GM18508 (cell line): ENCODE data around the gene LGMN.

Experiments
- ATAC-seq: cut with Tn5 transposase; IDR thresholded peaks from one replicate; pipeline ENCODE4 v1.9.1; 2021; ENCODE audit warnings: moderate number of reproducible peaks; ENCODE audit not compliant: insufficient read depth, unreplicated experiment

Gene LGMN

DNA sequence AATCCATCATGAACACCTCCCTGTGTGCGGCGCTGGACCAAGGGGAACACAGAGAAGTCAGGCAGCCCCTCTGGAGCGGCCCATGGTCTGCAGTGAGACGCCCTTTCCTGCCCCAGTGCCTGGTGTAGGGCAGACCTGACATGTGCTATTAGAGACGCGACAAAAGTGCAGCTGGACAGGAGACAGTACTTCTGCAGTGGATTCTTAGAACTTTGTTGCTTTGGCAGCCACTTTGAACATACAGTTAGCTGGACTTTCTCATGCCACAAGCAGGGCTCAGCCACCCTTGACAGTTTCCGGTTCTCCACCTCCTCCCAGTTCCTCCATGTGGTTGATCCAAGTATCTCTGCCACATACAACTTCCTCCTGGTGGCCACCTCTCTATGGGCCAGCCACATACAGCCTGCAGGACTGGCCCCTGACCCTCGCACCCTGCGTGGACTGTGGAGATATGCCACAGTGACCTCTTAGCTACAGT lies 45.9 kb downstream of the LGMN start:
- ATAC-seq = no peak

- no peak for ATAC-seq
These were observed 46.6 kb downstream of the LGMN start for GRCh38 chr14:92701826-92702225.

- no peak for ATAC-seq
These were observed 50.0 kb downstream of the LGMN start for GRCh38 chr14:92698393-92698792.

DNA sequence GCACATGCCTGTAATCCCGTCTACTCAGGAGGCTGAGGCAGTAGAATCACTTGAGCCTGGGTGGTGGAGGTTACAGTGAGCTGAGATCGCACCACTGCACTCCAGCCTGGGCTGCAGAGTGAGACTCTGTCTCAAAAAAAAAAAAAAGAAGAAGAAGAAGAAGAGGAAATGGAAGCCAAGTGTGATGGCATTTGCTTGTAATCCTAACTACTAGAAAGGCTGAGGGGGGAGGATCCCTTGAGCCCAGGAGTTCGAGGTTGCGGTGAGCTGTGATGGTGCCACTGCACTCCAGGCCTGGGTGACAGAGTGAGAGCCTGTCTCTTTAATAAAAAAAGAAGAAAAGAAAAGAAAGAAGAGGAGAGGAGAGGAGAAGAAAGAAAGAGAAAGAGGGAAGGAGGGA lies 52.1 kb downstream of the LGMN start:
- ATAC-seq = no peak

DNA sequence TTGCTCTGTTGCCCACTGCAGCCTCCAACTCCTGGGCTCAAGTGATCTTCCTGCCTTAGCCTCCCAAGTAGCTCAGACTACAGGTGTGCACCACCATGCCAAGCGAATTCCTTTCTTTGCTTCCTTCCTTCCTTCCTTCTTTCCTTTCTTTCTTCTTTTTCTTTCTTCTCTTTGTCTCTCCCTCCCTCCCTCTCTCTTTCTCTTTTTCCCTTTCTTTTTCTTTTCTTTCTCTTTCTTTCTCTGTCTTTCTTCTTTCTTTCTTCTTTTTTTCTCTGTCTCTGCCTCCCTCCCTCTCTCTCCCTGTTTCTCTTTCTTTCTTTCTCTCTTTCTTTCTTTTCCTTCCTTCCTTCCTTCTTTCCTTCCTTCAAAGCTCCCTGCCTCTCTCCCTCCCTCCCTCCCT lies 52.9 kb downstream of the LGMN start:
- ATAC-seq = no peak

DNA sequence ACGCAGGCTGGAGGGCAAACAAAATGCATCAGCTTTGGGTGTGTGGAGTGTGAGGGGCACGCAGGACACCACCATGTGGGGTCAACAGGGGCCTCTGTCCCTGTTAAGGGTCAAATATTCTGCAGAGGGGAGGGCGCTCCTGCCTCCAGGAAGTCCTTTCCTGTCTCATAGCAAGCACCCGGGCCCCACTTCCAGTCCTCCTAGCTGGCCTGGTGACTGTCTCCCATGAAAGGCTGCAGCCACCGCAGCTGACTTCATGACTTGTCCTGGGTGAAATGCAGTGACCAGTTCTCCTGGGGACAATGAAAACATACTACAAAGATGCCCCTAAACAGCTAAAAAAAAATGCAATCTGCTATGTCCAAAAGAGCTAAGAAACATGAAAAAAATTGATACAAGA lies 53.6 kb downstream of the LGMN start:
- no peak for ATAC-seq

- ATAC-seq = no peak
These were observed 54.2 kb downstream of the LGMN start for GRCh38 chr14:92693998-92694795.

GRCh38 chr14:92692822-92693226 lies 55.6 kb downstream of the LGMN start:
- no peak for ATAC-seq

- no peak for ATAC-seq
These were observed 58.0 kb downstream of the LGMN start for GRCh38 chr14:92690171-92691011.

DNA sequence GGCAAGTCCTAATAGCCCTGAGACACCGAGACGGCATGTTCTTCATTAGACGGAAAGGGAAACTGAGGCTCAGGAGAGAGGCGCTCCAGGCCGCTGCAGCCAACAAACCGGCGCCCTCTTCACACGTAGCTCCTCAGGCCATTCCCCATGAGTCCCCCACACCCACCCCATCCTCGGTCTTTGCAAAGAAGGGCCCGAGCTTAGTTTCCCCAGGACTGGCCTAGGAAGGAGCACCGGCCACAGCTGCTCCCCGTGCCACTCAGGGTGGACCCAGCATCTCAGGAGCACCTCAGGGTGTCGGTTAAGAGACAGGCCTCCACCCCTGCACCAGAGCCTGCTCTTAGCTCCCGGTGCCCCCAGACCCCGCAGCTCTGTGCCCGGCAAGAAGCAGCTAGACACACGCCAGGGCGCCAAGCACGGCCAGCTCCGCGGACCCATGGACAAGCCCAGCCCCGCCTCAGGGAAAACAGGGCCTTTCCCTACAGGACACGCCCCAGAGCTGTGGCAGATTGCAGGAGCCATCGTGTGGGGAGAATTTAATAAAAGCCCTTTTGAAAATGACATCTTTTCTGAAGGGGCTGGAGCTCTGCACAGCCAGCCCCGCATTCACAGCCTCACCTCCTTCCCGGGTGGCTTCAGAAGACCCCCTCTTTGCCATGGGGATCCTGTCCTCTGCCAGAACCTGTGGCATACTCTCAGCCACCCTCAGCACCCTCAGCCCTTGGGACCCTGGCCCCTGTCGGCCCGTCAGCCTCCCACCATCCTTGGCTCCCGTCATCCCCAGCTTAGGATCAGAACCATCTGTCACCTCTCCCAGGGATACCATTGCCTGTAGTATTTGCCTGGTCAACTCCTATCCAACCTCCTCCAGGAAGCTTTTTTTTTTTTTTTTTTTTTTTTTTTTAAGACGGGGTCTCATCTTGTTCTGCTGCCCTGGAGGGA lies 59.7 kb downstream of the LGMN start:
- no peak for ATAC-seq

- no peak for ATAC-seq
These were observed 60.6 kb downstream of the LGMN start for GRCh38 chr14:92687681-92688433.

- ATAC-seq = no peak
These were observed 61.5 kb downstream of the LGMN start for GRCh38 chr14:92686900-92687427.

GRCh38 chr14:92686411-92686899 lies 62.0 kb downstream of the LGMN start:
- no peak for ATAC-seq

DNA sequence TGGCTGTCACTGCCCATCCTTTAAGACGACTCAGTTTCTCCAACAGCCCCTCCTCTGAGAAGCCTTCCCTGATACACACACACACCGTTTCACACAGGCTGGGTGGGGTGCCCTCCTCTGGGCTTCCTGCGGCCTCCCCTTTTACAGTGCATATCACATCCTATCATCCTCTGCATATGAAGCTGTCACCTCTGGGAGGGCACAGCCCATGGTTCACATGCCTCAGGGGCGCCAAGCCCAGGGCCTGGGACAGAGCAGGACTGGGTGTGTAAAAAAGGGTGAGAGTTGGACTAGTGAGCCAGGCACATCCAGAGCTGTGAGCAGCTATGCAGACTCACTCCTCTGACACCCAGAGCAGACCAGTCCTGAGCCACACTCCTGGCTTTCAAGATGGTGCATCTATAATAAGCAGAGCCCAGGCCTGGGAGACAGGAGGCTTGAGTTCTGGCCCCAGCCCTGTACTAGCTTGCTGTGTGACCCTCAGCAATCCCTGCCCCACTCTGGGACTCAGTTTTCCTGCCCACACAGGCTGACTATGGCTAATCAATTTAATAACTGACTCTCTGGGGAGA lies 62.6 kb downstream of the LGMN start:
- no peak for ATAC-seq

DNA sequence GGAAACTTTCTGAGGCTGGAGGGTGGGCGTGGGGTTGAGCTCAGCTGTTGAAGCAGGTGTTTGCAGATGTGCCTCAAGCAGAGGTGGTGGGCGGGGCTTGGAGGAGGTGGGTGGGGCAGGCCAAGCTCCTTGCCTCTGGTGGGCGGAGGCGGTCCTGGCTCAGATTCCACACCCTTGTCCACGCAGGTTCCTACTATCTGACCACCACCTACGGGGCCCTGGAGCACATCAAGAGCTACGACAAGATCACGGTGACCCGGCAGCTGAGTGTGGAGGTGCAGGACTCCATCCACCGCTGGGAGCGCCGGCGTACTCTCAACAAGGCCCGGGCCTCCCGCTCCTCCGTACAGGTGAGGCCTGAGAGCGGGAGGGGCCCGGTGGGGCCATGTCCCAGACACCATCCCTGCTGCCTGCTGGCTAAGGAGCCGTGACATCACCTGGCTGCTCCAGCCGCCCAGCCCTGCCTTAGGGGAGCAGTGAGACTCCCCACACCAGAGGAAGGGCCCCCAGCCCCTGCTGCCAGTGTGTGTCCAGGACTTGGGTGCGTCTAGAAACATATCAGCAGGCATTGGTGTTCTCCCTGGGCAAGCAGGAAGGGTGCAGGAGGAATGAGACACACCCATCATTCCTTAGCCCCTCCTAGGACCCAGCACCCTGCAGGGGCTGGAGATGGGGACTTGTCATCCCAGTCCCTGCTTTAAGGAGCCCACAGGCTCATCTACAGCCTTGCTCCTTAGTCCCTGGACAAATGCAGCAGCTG lies 63.4 kb downstream of the LGMN start:
- no peak for ATAC-seq

GRCh38 chr14:92683041-92683440 lies 65.4 kb downstream of the LGMN start:
- no peak for ATAC-seq

DNA sequence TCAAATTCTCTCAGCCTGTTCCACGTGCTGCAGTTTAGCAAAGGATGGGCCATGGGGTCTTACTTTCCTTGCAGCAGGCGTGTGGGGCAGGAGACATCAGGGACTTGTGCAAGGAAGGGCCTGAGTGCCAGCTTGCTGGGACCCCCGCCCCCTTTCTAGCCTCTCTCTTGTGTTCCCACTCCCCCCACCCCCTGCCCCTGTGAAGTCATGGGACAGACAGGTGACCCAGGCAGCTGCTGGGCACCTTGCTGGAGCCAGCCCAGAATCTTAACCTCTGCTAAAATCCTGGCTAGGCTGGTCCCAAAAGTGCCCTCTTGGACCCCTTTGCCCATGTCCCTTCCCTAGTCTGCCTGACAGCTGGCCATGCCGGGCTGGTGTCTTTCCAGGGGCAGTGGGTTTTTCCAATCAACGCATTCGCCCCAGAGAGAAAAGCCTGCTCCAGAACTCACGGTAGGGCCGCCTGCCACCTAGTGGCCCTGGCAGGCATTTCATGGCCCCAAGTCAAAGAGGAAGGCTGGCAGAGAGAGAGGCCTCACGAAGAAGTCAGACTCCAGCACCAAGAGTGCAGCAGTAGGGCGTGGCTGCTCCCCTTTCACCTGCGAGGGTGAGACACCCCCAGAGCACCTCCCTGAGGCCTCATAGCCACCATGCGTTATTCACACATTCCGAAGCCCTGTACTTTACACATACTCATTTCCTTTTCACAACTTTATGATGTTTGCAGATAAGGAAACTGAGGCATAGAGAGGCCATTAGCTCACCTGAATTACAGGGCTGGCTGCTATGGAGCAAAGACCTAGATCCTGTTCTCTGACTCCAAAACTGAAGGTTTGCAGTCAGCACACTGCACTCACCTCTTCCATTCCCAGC lies 67.4 kb downstream of the LGMN start:
- no peak for ATAC-seq
